ENCODE measurements around the gene ABI3BP.

ABI3BP gene

GRCh38 chr3:100879195-100879810, 113.9 kb downstream of the ABI3BP start:
- DNase-seq, result no peak

GRCh38 chr3:100877286-100877685, 115.9 kb downstream of the ABI3BP start:
- DNase-seq, result no peak

GRCh38 chr3:100875239-100875638, 118.0 kb downstream of the ABI3BP start:
- DNase-seq, result no peak

- no peak for DNase-seq
Measured at GRCh38 chr3:100873611-100874010, 119.6 kb downstream of the ABI3BP start.

- DNase-seq, result no peak
Measured at GRCh38 chr3:100871306-100871705, 121.9 kb downstream of the ABI3BP start.

- no peak for DNase-seq
Measured at GRCh38 chr3:100869787-100870186, 123.4 kb downstream of the ABI3BP start.

- DNase-seq, result no peak
Measured at GRCh38 chr3:100868894-100869293, 124.3 kb downstream of the ABI3BP start.

GRCh38 chr3:100868096-100868495, 125.1 kb downstream of the ABI3BP start:
- DNase-seq, result no peak

- no peak for DNase-seq
Measured at GRCh38 chr3:100865442-100865841, 127.8 kb downstream of the ABI3BP start.

GRCh38 chr3:100864471-100865250, 128.6 kb downstream of the ABI3BP start:
- DNase-seq, result no peak

GRCh38 chr3:100857863-100858262, 135.4 kb downstream of the ABI3BP start:
- no peak for DNase-seq

GRCh38 chr3:100856821-100857220, 136.4 kb downstream of the ABI3BP start:
- DNase-seq, result no peak

GRCh38 chr3:100852840-100853239, 140.4 kb downstream of the ABI3BP start:
- DNase-seq, result no peak

- DNase-seq, result no peak
Measured at GRCh38 chr3:100850701-100851100, 142.5 kb downstream of the ABI3BP start.

GRCh38 chr3:100850156-100850555, 143.1 kb downstream of the ABI3BP start:
- DNase-seq, result no peak

- DNase-seq, result no peak
Measured at GRCh38 chr3:100844063-100844936, 148.9 kb downstream of the ABI3BP start.

GRCh38 chr3:100838157-100838556, 155.1 kb downstream of the ABI3BP start:
- DNase-seq, result no peak

GRCh38 chr3:100836661-100837060, 156.6 kb downstream of the ABI3BP start:
- no peak for DNase-seq

GRCh38 chr3:100834332-100834731, 158.9 kb downstream of the ABI3BP start:
- no peak for DNase-seq

- DNase-seq, result no peak
Measured at GRCh38 chr3:100833483-100833882, 159.7 kb downstream of the ABI3BP start.

- no peak for DNase-seq
Measured at GRCh38 chr3:100831629-100832028, 161.6 kb downstream of the ABI3BP start.

GRCh38 chr3:100830931-100831330, 162.3 kb downstream of the ABI3BP start:
- DNase-seq, result no peak

- no peak for DNase-seq
Measured at GRCh38 chr3:100825574-100825973, 167.6 kb downstream of the ABI3BP start.

GRCh38 chr3:100815583-100815982, 177.6 kb downstream of the ABI3BP start:
- no peak for DNase-seq
